Measurements from ENCODE around the gene MRPL32.
"Not testable (repeated sequence)": the region's sequence is repeated elsewhere in the genome, so short reads cannot be mapped to it uniquely, and the experiment has no call there.

MRPL32 gene

DNA sequence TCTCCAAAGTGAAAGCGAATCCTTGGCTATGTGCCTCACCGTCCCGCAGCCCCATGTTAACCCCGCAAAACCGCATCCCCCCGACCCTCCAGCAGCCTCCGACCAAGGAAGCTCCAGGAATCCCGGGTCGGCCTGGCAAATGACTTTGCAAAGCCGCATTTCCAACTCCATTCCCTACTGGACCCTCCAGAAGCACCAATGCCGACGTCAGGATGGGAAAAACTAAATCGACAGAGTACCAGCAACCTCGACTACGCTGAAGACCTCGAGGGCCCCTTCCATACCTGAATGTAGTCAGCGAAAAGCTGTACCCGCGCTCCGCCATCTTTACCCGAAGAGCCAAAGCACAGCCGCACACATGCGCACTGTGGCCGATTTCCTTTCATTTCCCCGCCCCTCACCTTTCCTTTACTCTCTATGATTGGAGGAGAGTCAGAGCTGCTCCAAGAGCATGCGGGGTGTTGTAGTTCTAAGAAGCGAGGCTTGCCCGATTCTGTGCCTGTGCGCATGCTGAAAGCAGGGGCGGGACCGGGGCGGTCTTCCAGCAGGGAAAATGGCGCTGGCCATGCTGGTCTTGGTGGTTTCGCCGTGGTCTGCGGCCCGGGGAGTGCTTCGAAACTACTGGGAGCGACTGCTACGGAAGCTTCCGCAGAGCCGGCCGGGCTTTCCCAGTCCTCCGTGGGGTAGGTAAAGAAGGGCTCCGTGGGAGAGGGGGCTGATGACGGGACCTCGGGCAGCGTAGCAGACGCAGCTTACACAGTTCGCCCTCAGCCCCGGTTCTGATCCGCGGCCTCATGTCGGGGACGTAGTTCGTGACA lies at the start of gene MRPL32, which contains the start of gene PSMA2:
TSS of gene MRPL32 (plus strand) at position 543 of the 818 bp plus-strand sequence. CDS start at position 554, 11 bp downstream.
TSS of gene PSMA2 (minus strand) at position 341 of the 818 bp plus-strand sequence. CDS start at position 325, 16 bp downstream.
- peak; percentile 74 to 88 for DNase-seq (ENCODE audit: low read depth in 2 of 2, low spot score in 1 of 2)

DNA sequence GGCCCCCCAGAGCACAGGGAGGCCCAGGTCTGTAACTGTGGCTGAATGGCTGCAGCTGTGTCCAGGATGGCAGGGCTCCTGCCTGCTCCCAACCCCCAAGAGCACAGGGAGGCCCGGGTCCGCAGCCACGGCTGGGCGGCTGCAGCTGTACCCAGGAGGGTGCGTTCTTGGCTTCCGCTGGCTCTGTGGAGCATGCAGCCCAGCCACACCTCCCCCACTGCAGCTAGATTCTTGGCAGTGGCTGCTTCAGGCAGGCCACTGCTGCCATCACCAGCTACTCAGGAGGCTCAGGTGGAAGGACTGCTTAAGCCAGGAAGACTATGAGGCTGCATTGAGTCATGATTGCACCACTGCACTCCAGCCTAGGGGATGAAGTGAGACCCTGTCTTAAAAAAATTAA lies 48.2 kb upstream of the MRPL32 start:
- no peak for DNase-seq (ENCODE audit: low read depth in 2 of 2, low spot score in 1 of 2)

DNA sequence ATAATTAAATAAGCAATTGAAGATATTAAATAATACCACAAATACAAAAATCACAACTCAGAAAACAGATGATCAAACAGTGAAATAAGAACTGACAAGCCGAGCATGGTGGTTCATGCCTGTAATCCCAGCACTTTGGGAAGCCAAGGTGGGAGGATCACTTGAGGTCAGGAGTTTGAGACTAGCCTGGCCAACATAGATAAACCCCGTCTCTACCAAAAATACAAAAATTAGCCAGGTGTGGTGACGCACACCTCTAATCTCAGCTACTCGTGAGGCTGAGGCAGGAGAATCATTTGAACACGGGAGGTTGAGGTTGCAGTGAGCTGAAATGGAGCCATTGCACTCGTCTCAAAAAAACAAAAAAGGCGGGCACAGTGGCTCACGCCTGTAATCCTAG lies 47.0 kb upstream of the MRPL32 start:
- DNase-seq (ENCODE audit: low read depth in 2 of 2, low spot score in 1 of 2): not testable (repeated sequence)

DNA sequence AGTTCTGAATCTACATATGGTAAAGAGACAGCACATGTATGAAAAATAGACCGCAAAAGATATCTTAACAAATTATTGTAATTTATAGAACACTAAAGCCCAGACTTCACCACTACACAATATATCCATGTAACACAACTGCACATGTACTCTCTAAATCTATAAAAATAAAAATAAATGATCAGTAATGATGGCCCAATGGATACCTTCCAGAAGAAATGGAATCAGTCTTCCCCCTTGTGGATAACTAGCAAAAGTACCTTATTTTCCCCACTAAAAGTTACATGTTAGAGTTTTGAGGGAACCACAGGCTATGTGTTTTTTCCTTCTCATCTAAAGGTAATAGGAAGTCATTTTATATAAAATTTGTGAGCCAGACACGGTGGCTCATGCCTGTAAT lies 46.0 kb upstream of the MRPL32 start:
- no peak for DNase-seq (ENCODE audit: low read depth in 2 of 2, low spot score in 1 of 2)

DNA sequence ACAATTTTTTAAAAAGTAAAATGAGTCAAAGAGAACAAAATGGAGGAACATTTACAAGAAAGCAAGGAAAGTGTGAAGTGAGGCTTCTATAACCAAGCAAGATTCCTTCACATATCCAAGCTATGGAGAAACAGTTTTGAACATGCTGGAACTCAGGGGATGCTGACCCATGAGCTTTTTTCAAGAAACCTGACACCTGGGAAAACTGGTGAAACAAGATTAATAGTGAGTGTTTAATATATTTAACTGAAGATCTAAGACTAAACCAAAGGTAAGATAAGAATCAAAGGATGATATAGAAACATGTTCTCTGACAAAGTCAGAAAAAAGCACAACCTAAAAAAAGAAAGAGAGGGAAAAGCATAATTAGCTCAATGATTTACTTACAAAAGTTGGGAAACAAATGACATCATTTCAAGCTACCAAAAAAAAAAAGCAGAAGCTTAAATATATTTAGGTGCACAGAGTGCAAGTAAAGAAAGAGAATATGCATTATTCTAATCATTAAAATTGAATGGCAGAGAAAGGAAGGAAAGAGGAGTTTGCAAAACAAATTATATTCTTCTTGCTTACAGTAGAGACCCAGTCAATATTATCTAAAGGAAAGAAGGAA lies 45.2 kb upstream of the MRPL32 start:
- no peak for DNase-seq (ENCODE audit: low read depth in 2 of 2, low spot score in 1 of 2)

DNA sequence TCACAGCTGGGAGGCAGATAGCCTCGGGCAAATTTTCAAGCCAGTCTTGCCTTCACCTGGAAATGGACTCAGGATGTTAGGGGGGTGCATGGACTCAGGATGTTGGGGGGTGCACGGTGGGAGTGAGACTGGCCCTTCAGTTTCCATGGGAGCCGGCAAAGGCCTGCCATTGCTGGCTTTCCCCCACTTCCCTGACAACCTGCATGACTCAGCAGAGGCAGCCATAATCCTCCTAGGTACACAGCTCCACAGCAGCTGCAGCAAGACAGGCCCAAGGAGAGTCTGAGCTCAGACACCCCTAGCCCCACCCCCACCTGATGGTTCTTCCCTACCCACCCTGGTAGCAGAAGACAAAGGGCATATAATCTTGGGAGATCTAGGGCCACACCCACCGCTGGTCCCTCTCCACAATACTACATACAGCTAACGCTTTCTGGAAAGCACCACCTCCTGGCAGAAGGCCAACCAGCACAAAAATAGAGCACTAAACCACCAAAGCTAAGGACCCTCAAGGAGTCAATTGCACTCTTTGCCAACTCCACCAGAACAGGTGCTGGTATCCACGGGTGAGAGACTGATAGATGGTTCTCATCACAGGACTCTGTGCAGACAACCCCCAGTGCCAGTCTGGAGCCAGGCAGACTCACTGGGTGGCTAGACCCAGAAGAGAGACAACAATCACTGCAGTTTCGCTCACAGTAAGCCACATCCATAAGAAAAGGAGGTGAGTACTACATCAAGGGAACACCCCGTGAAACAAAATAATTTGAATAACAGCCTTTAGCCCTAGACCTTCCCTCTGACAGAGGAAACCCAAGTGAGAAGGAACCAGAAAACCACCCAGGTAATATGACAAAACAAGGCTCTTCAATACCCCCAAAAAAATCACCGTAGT lies 38.6 kb upstream of the MRPL32 start:
- no peak for DNase-seq (ENCODE audit: low read depth in 2 of 2, low spot score in 1 of 2)

DNA sequence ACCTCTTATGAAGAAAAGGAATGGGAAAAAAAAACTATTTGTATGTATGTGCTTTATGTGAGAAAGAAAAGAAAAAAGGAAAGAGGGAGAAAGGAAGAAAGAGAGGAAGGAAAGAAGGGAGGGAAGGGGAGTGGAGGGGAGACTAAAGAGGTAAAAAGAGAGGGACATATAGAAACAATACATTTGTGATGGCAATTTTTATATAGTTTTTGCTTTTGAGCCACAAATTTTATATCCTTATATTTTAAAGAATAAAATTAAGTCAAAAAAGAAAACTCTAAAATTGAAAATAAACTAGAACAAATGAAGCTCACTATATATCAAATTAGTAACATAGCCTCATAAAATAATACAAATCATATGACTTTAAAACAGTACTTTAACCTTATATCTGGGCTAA lies 31.3 kb upstream of the MRPL32 start:
- no peak for DNase-seq (ENCODE audit: low read depth in 2 of 2, low spot score in 1 of 2)

DNA sequence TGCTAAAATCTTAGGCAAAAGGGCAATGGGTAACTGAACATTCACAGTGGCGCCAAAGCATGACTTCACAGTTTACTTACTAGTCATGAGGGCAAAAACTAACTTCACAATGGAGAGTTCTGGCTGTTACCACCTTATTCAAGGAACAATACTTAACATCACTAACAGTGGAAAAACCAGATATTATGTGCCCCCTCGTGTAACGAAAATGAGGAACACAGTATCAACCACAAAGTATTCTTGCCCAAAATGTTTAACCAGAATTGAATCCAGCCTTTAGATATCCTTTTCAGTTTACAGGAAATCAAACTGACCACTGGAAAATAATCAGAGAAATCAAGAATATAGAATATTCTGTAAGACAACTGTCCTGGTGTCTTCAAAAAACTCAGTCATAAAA lies 29.8 kb upstream of the MRPL32 start:
- no peak for DNase-seq (ENCODE audit: low read depth in 2 of 2, low spot score in 1 of 2)

DNA sequence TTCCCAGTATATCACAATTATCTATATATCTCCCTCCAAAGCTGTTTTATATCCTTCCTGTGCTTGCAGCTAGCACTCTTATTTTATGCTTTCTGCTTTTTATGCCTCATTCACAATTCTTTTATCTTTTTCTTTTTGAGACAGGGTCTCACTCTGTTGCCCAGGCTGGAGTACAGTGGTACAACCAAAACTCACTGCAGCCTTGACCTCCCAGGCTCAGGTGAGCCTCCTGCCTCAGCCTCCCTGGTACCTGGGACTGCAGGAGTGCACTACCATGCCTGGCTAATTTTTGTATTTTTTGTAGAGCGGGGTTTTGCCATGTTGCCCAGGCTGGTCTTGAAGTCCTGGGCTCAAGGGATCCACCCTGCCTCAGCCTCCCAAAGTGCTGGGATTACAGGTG lies 26.0 kb upstream of the MRPL32 start:
- DNase-seq (ENCODE audit: low read depth in 2 of 2, low spot score in 1 of 2): no peak

DNA sequence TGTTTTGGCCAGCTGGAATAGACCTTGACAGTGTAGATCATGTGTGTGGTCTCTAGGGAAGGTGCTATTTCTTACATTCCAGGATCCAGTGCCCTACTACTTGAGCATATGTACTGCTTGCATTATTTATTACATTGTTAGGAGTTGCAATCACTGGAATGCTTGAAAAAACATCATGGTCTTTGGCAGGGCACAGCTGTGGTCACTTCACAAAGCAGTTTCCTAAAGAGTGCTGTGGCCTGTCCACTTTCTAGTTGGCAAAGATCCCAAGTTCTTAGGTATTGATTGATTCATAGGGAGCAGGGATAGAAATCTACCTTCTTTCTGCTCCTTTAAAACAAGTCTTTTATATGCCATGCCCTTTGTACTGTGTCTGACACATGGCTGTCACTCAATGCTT lies 24.9 kb upstream of the MRPL32 start:
- no peak for DNase-seq (ENCODE audit: low read depth in 2 of 2, low spot score in 1 of 2)

DNA sequence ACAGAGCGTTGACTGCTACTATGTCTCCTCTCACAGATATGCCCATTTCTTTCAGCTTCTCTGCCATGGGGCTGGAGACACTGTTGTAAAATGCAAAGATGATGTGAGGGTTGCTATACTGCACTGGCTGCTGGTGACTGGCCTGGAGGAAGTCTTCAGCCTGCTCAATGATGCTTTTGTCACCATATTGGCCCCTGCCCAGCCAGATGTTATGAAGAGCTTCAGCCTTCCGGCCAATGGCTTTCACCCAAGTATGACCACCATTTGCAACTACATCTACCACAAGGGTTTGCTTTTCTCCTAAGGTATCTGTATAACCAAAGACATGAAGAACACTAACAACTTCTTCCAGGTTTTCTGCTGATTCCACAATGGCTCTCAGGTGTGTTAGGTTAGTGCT lies 21.9 kb upstream of the MRPL32 start:
- DNase-seq (ENCODE audit: low read depth in 2 of 2, low spot score in 1 of 2): no peak

DNA sequence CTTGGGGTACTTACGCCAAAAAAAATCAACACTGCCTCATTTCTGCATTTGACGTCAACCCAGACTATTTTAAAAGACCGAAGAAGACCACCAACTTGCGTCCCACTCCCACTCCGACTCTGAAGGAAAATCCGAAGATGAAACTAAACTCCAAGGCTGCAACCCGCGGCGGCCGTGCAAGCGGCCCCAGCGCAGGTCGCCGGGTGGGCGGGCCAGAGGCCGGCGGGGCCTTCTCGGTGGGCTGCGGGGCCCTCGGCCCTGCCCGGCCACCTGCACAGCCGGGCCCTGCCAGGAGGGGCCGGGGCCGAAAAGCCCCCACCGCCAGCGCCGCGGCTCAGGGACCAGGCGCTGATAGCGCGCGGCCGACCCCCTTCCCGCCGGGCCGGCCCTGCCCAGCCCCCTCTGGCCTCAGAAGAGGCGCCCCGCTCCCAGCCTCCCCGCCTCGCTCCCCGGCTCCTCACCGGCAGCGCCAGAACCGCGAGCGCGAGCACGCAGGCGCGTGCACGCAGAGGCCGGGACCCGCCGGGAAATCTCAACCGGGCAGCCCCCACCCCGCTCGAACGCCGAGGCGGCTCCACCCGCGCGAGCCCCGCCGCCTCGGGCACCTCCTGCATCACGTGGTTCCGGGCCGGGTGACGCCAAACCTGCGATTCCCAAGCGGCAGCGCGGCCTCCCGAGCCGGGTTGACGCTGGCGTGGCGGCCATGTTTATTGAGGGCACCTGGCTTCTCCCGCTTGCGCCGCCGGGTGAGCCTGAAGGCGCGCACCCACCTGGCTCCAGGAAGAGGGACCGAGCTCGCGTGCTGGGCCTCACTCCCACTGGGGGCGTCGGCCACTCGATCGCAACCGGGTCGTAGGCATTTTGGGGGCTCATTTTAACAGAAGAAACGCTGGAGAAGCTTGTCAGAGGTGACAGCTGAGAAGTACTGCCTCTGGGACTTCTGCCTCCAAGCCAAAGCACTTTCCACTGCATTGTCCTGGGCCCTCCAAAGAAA lies 20.4 kb upstream of the MRPL32 start, which contains the start of gene C7orf25:
TSS of gene C7orf25 (minus strand) at position 617 of the 994 bp plus-strand sequence. CDS start 1,170 bp downstream, outside the sequence.
- peak; percentile 83 to 92 for DNase-seq (ENCODE audit: low read depth in 2 of 2, low spot score in 1 of 2)

DNA sequence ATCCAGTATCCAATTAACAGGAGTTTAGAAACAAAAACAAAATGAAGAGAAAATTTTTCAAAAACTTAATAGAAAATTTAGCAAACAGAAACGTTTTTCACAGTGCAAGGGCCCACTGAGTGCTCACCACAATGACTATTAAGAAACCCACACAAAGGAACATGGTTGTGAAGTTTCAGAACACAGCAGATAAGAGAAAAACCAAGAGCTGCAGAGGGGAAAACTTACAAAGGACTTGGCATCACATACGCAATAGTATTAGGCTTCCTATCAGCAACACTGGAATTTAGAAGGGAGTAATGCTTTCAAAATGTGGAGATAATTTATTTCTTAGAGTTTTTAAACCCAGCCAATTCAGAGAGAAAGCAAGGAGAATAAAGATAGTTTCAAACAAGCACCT lies 18.6 kb upstream of the MRPL32 start:
- DNase-seq (ENCODE audit: low read depth in 2 of 2, low spot score in 1 of 2): no peak

DNA sequence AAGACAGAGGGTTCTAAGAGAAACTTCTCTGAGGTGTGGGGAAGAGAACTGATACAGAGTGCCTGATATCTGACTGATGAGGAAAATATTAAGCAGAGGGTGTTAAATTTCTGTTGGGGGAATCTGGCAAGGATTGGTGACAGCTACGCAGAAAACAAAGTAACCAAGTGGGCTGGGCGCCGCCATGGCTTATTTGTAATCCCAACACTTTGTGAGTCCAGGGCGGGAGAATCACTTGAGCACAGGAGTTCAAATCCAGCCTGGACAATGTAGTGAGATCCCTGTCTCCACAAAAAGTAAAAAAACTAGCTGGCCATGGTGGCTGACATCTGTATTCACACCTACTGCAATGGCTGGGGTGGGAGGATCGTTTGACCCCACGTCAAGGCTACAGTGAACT lies 18.2 kb upstream of the MRPL32 start:
- no peak for DNase-seq (ENCODE audit: low read depth in 2 of 2, low spot score in 1 of 2)

DNA sequence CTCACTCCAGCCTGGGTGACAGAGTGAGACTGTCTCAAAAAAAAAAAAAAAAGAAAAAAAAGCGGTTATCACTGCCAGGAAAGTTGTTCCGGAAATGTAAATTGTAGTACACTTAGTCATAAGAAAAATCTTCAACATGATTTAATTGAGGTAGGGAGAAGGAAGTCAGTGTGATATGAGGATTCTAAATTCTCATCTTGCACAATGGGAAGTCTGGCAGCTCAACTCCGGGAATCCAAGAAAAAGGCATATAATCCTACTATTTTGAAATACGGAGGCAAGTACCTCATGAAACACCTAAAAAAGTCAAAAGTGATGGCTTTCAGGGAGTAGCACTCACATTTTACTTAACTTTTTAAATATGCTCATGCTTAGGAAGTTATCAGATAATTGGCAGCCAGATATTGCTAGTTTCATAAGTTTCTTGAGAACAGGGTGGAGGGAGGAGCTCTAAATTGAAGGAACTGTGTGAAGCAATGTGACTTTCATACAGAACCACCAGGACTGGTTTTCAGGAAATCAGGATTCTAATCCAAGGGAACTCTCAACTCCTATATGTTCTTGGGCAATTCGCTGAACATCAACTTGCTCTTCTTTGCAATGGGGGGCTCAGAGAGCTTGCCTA lies 17.6 kb upstream of the MRPL32 start:
- no peak for DNase-seq (ENCODE audit: low read depth in 2 of 2, low spot score in 1 of 2)

DNA sequence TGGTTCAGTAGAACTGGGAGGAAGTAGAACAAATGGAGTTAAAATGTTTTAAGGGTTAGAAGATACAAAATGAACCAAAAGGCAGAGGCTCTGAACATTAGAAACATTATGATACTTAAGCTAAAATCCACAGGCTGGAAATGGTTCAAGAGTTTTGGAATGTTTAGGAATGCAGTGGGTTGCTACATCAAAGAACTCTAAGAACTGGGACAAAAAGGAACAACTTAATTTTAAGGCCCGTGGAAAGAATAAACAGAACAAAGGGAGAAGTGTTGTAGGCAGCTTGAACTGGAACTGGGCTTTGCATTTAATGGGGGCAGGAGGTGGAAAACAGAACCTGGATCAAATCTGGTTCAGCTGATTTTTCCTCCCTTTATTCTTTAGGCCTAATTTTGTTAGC lies 16.8 kb upstream of the MRPL32 start:
- no peak for DNase-seq (ENCODE audit: low read depth in 2 of 2, low spot score in 1 of 2)

DNA sequence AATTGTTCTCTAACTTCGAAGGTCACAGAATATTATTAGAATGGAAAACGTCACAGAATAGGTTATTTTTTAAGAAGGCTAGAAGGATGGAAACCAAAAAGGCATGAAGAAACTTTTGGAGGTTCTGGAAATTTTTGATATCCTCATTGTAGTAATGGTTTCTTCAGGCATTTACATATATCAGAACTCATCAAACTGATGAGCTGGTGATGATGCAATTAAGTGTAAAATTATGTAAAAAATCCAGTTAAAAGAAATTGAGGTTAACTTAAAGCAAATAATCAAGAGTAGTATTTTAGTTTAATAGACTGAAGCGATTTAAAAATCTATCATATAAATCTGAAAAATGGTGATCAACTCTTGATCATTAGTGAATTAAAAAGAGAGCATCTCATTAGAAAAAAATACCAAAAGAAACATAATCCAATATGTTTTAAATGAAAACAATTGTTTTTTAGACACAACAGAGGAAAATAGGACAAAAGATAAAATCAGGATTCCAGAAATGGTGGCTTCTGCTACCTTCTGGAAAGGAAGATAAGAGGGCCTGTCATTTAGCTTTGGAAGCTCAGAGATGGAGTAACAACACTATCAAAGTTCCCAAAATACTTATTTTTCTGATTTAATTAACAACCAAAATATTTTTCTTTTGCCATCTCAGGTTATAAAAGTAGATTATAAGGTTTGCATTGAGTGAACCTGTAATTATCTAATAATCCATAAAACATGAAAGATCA lies 10.0 kb upstream of the MRPL32 start:
- no peak for DNase-seq (ENCODE audit: low read depth in 2 of 2, low spot score in 1 of 2)

DNA sequence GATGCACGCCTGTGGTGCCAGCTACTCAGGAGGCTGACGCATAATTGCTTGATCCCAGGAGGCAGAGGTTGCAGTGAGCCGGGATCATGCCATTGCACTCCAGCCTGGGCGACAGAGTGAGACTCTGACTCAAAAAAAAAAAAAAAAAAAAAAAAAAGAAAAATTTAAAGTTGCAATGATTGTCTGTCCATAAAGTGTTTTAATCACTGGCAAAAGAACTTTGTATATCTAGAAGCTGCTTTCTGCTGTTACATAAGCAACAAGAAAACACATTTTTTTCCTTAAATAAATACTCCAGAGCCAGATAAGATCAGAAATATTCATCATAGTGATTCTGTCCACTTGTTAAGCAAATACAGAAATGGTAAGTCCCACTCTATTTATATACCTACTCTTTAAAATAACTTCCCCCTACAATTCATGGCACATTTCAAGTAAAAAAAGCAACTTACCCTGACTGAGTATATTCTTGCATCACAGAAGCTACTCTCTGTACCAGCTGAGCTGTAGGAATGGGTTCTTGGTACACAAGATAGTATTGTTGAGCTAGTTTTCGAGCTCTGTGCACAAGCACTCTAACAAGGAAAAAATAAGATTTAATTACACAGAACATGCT lies 7.8 kb upstream of the MRPL32 start:
- DNase-seq (ENCODE audit: low read depth in 2 of 2, low spot score in 1 of 2): no peak

DNA sequence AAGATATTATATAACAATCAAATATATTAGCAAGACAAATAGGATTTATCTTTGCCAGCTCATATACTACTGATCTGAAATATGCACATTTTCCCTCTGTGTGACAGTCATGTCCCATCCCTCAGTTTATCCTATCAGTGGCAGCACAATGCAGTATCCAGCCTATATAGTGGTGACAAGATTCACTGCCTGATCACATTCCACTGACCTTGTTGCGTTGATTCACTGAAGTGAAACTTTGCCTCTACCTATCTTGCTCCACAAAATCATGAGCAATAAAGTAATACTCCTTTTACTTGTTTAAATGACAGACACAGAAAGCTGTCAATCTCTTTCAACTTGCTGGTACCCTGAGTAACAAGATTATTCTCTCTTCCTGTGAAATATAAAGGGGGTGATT lies 6.5 kb upstream of the MRPL32 start:
- no peak for DNase-seq (ENCODE audit: low read depth in 2 of 2, low spot score in 1 of 2)

Measured in stimulated activated CD8-positive, alpha-beta memory T cell treated with anti-CD3 and anti-CD28 coated beads, Interleukin-4, amount 100 ng/mL, for 1 hour (primary cell).